Transverse colon (tissue), 4 donors: Measurements from ENCODE around the gene APBA1. TPM values are rescaled to one million over a fixed set of nuclear protein-coding genes. Genes with fewer than 3 reads are reported as not detected.

Experiments used
- DNase-seq: peaks from one replicate; pipeline ENCODE4 v3.0.0-alpha.2; 2019
- H3K27ac ChIP-seq, 4 donors: fragments of 200-600 bp; sonication (generic); 2 replicates each; pipeline ENCODE4 v1.5.1; 2016 to 2018; ENCODE audit warnings: inconsistent platforms in 4 of 4
- H3K27me3 ChIP-seq: fragments of 200-600 bp; sonication (generic); 2 replicates; pipeline ENCODE4 v1.5.1; 2017; ENCODE audit warnings: inconsistent platforms
- H3K36me3 ChIP-seq, 4 donors: fragments of 200-600 bp; sonication (generic); 2 replicates each; pipeline ENCODE4 v1.5.1; 2017 to 2019; ENCODE audit warnings: inconsistent platforms in 4 of 4
- H3K4me1 ChIP-seq, 4 donors: fragments of 200-600 bp; sonication (generic); 2 replicates each; pipeline ENCODE4 v1.5.1; 2017 to 2020; ENCODE audit warnings: inconsistent platforms in 4 of 4
- H3K4me3 ChIP-seq, 4 donors: fragments of 200-600 bp; sonication (generic); 1 replicate in 1 of 4; 2 replicates in 3 of 4; pipeline versions ENCODE4 v1.5.1 to v1.6.1; 2017 to 2019; ENCODE audit warnings: inconsistent platforms in 4 of 4
- H3K9me3 ChIP-seq, 2 donors: fragments of 200-600 bp; sonication (generic); 2 replicates each; pipeline ENCODE4 v1.5.1; 2017 to 2019; ENCODE audit warnings: inconsistent platforms in 2 of 2
- CTCF ChIP-seq, 5 experiments: fragments of 200-600 bp in 3 of 5; fragments of 450-650 bp in 2 of 5; sonication (generic) in 3 of 5; IDR thresholded peaks; 1 replicate in 2 of 5; 2 replicates in 3 of 5; pipeline ENCODE4 v1.5.1; 2016 to 2017; ENCODE audit warnings: antibody characterized with exemption in 5 of 5, inconsistent platforms in 3 of 5, mild to moderate bottlenecking in 2 of 5, moderate library complexity in 1 of 5
- EP300 ChIP-seq: sonication (generic); formaldehyde crosslinking; IDR thresholded peaks from one replicate; pipeline ENCODE4 v1.6.1; 2017; ENCODE audit warnings: antibody characterized with exemption, low read depth
- POLR2A ChIP-seq: fragments of 450-650 bp; IDR thresholded peaks from one replicate; pipeline ENCODE4 v1.6.1; 2016; ENCODE audit warnings: antibody characterized with exemption, mild to moderate bottlenecking, moderate library complexity
- POLR2AphosphoS5 ChIP-seq, 3 donors: sonication (generic); formaldehyde crosslinking; IDR thresholded peaks; one replicate each; pipeline ENCODE4 v1.6.1; 2016; ENCODE audit warnings: antibody characterized with exemption in 3 of 3
- WGBS, 2 donors: methylation state at CpG; one replicate each; pipeline ENCODE4 v1.1.5; 2018; ENCODE audit warnings: low coverage in 1 of 2; 5-methylcytosine and 5-hydroxymethylcytosine counted together
- in situ Hi-C, 4 donors: fragments of 200-750 bp; cut with MboI; loops; one replicate each; pipeline versions ENCODE4 v1.15.0 to v1.15.1; 2017; ENCODE audit warnings: low sequenced_read_pairs in 3 of 4, low pct_ligation_motif_present in 1 of 4, low pct_unique_long_range_greater_than_20kb in 1 of 4
- intact Hi-C: fragments of 100-400 bp; cut with DNase I; formaldehyde crosslinking; loops from one replicate; pipeline ENCODE4 v1.15.1; 2023; ENCODE audit warnings: low total_unique reads
- total RNA-seq, 4 donors: library from RNA; depleted of rRNA; stranded (reverse); fragments of >200 nt; gene quantifications; one replicate each; pipeline ENCODE4 v1.1.0, GENCODE V29; 2016

The APBA1 gene
- total RNA-seq, 4 donors from 2014 or later: 7.6 to 11.6 (median 10.2) TPM

- in situ Hi-C loops (loop anchor here in 3 of 4 donors (10.0 to 25.0 kb wide), 2 partner anchors 190 to 202 kb away; no protein-coding TSS in a partner anchor), intact Hi-C loops (no loop called here)
- peak; percentile 85 for DNase-seq
- 2% methylated on average over 34 of the region's 60 CpGs; no CpG with 5 or more reads in 1 of the 2 donors for WGBS, 2 donors
- Histone ChIP-seq H3K36me3 (no peaks in the 10 kb centered on the region), H3K9me3 (no peaks in the 10 kb centered on the region), H3K27ac (peak overlapping the region; percentile 81 to 90 (median 87)), H3K27me3 (no peaks in the 10 kb centered on the region), H3K4me3 (peak overlapping the region; percentile 63 to 76 (median 70)), H3K4me1 (peaks cover 2 to 14% (median 10%) of the 10 kb centered on the region in 4 donors)
- no peak for TF ChIP-seq POLR2A
- TF ChIP-seq CTCF (IDR thresholded peaks at IDR 0.05): peak; percentile 81 to 94 (median 89)
- TF ChIP-seq EP300: no peak
- TF ChIP-seq POLR2AphosphoS5 (IDR thresholded peaks at IDR 0.05): peak in 1 of 3 donors; percentile 31
These were observed 582 bp upstream of the APBA1 start for GRCh38 chr9:69672596-69673310.

- Histone ChIP-seq H3K36me3 (no peaks in the 10 kb centered on the region), H3K27me3 (no peaks in the 10 kb centered on the region), H3K9me3 (no peaks in the 10 kb centered on the region), H3K4me1 (peaks cover 2 to 14% (median 10%) of the 10 kb centered on the region in 4 donors), H3K27ac (peak overlapping the region; percentile 81 to 90 (median 87)), H3K4me3 (peak overlapping the region; percentile 63 to 92 (median 72))
- TF ChIP-seq EP300 (no peak), POLR2AphosphoS5 (IDR thresholded peaks at IDR 0.05) (peak in 2 of 3 donors; percentile 14 to 37)
- WGBS, 2 donors: 55% methylated on average over 15 of the region's 15 CpGs; no CpG with 5 or more reads in 1 of the 2 donors
- intact Hi-C loops: no loop called here
- in situ Hi-C loops: loop anchor here in 3 of 4 donors (10.0 to 25.0 kb wide), 2 partner anchors 191 to 203 kb away; no protein-coding TSS in a partner anchor
- peak; percentile 20 for DNase-seq
These were observed 776 bp downstream of the APBA1 start for GRCh38 chr9:69671311-69671878.

GRCh38 chr9:69667306-69667705 is 4.9 kb downstream of the APBA1 start:
- no peaks in the 10 kb centered on the region for H3K9me3 ChIP-seq
- 86 to 100% methylated on average over 1 of the region's 1 CpG for WGBS, 2 donors
- H3K36me3 ChIP-seq: no peaks in the 10 kb centered on the region
- intact Hi-C loops: no loop called here
- no peak overlapping the region for H3K27ac ChIP-seq
- DNase-seq: no peak
- H3K27me3 ChIP-seq: no peaks in the 10 kb centered on the region
- TF ChIP-seq POLR2A (no peak), CTCF (IDR thresholded peaks at IDR 0.05) (no peak)
- H3K4me3 ChIP-seq: no peak overlapping the region
- peaks cover 0 to 7% (median 3%) of the 10 kb centered on the region in 4 donors for H3K4me1 ChIP-seq
- in situ Hi-C loops: loop anchor here in 2 of 4 donors (25.0 kb wide), 1 partner anchor 195 kb away; no protein-coding TSS in a partner anchor

GRCh38 chr9:69660304-69660703 is 11.9 kb downstream of the APBA1 start:
- Histone ChIP-seq H3K4me1 (no peaks in the 10 kb centered on the region), H3K27ac (no peak overlapping the region), H3K36me3 (no peaks in the 10 kb centered on the region), H3K4me3 (no peak overlapping the region), H3K9me3 (no peaks in the 10 kb centered on the region), H3K27me3 (no peaks in the 10 kb centered on the region)
- in situ Hi-C loops: loop anchor here in 2 of 4 donors (25.0 kb wide), 1 partner anchor 202 kb away; no protein-coding TSS in a partner anchor
- DNase-seq: no peak
- intact Hi-C loops: no loop called here
- TF ChIP-seq CTCF (IDR thresholded peaks at IDR 0.05) (no peak), POLR2A (no peak), EP300 (no peak), POLR2AphosphoS5 (IDR thresholded peaks at IDR 0.05) (no peak)
- 50 to 61% methylated on average over 1 to 2 of the region's 2 CpGs for WGBS, 2 donors
